Measurements from ENCODE around the gene ENPEP. TPM values are rescaled to one million over a fixed set of nuclear protein-coding genes. Genes with fewer than 3 reads are reported as not detected.

Gene ENPEP
- total RNA-seq, 2 experiments from 2014 or later = 0.54 to 0.93 TPM

GRCh38 chr4:110493520-110493919, 17.6 kb downstream of the ENPEP start:
- Mint-ChIP-seq H3K27ac (no peak overlapping the region), H3K27me3 (peaks cover 30% of the 10 kb centered on the region), H3K4me1 (no peaks in the 10 kb centered on the region), H3K4me3 (no peak overlapping the region), H3K9me3 (ENCODE audit: low read depth) (no peaks in the 10 kb centered on the region), H3K36me3 (no peaks in the 10 kb centered on the region)
- ATAC-seq = no peak
- CTCF ChIA-PET = no interaction called here
- no peak for DNase-seq

- DNase-seq (no peak), ATAC-seq (no peak)
- H3K36me3 Mint-ChIP-seq = no peaks in the 10 kb centered on the region
- no peaks in the 10 kb centered on the region for H3K4me1 Mint-ChIP-seq
- no peak overlapping the region for H3K4me3 Mint-ChIP-seq
- CTCF ChIA-PET = interaction anchor here (0.9 kb wide), 1 partner anchor 228 kb away, joined by 5 read pairs; no protein-coding TSS in a partner anchor
- H3K27ac Mint-ChIP-seq = no peak overlapping the region
- H3K27me3 Mint-ChIP-seq = peaks cover 18% of the 10 kb centered on the region
- no peaks in the 10 kb centered on the region for H3K9me3 Mint-ChIP-seq (ENCODE audit: low read depth)
Observed at GRCh38 chr4:110498420-110498819, 22.5 kb downstream of the ENPEP start.

GRCh38 chr4:110499126-110499525, 23.2 kb downstream of the ENPEP start:
- DNase-seq (no peak), ATAC-seq (no peak)
- Mint-ChIP-seq H3K4me3 (no peak overlapping the region), H3K4me1 (no peaks in the 10 kb centered on the region), H3K27me3 (peaks cover 13% of the 10 kb centered on the region), H3K27ac (no peak overlapping the region), H3K36me3 (no peaks in the 10 kb centered on the region), H3K9me3 (ENCODE audit: low read depth) (no peaks in the 10 kb centered on the region)
- CTCF ChIA-PET = interaction anchor here (0.9 kb wide), 1 partner anchor 229 kb away, joined by 5 read pairs; no protein-coding TSS in a partner anchor

GRCh38 chr4:110501826-110502225, 25.9 kb downstream of the ENPEP start:
- Mint-ChIP-seq H3K4me1 (no peaks in the 10 kb centered on the region), H3K4me3 (no peak overlapping the region), H3K27ac (no peak overlapping the region), H3K36me3 (no peaks in the 10 kb centered on the region), H3K9me3 (ENCODE audit: low read depth) (no peaks in the 10 kb centered on the region), H3K27me3 (peaks cover 13% of the 10 kb centered on the region)
- CTCF ChIA-PET = interaction anchor here (1.1 kb wide), 1 partner anchor 11 kb away, joined by 3 read pairs; no protein-coding TSS in a partner anchor
- no peak for DNase-seq
- no peak for ATAC-seq

GRCh38 chr4:110503270-110504083, 27.5 kb downstream of the ENPEP start:
- CTCF ChIA-PET = interaction anchor here (1.2 kb wide), 1 partner anchor 206 kb away, joined by 3 read pairs; no protein-coding TSS in a partner anchor
- H3K9me3 Mint-ChIP-seq (ENCODE audit: low read depth) = no peaks in the 10 kb centered on the region
- ATAC-seq = no peak
- DNase-seq = no peak
- H3K36me3 Mint-ChIP-seq = no peaks in the 10 kb centered on the region
- no peaks in the 10 kb centered on the region for H3K4me1 Mint-ChIP-seq
- peaks cover 12% of the 10 kb centered on the region for H3K27me3 Mint-ChIP-seq
- H3K4me3 Mint-ChIP-seq = no peak overlapping the region
- H3K27ac Mint-ChIP-seq = no peak overlapping the region

- no peak for ATAC-seq
- H3K27ac Mint-ChIP-seq = no peak overlapping the region
- CTCF ChIA-PET = interaction anchor here (1.2 kb wide), 1 partner anchor 206 kb away, joined by 3 read pairs; no protein-coding TSS in a partner anchor
Observed at GRCh38 chr4:110504084-110504435, 28.1 kb downstream of the ENPEP start.

GRCh38 chr4:110505440-110505839, 29.5 kb downstream of the ENPEP start:
- Mint-ChIP-seq H3K9me3 (ENCODE audit: low read depth) (no peaks in the 10 kb centered on the region), H3K27ac (no peak overlapping the region), H3K36me3 (no peaks in the 10 kb centered on the region), H3K4me3 (no peak overlapping the region), H3K4me1 (no peaks in the 10 kb centered on the region), H3K27me3 (peaks cover 12% of the 10 kb centered on the region)
- DNase-seq (no peak), ATAC-seq (no peak)
- CTCF ChIA-PET = no interaction called here

More at GRCh38 chr4:110504084-110504435, 28.1 kb downstream of the ENPEP start:
- Mint-ChIP-seq H3K9me3 (ENCODE audit: low read depth) (no peaks in the 10 kb centered on the region), H3K4me1 (no peaks in the 10 kb centered on the region), H3K36me3 (no peaks in the 10 kb centered on the region), H3K27me3 (peaks cover 12% of the 10 kb centered on the region), H3K4me3 (no peak overlapping the region)
- no peak for DNase-seq

GRCh38 chr4:110508827-110509710, 33.1 kb downstream of the ENPEP start:
- CTCF ChIA-PET = interaction anchor here (0.8 to 12.6 kb wide), 8 partner anchors 12 to 511 kb away, joined by 3 to 148 read pairs (median 6); no protein-coding TSS in a partner anchor
- ATAC-seq (no peak), DNase-seq (no peak)
- no peak overlapping the region for H3K4me3 Mint-ChIP-seq
- no peaks in the 10 kb centered on the region for H3K4me1 Mint-ChIP-seq
- H3K36me3 Mint-ChIP-seq = no peaks in the 10 kb centered on the region
- H3K27me3 Mint-ChIP-seq = peaks cover 10% of the 10 kb centered on the region
- H3K27ac Mint-ChIP-seq = no peak overlapping the region
- no peaks in the 10 kb centered on the region for H3K9me3 Mint-ChIP-seq (ENCODE audit: low read depth)

GRCh38 chr4:110510277-110510676, 34.3 kb downstream of the ENPEP start:
- DNase-seq (no peak), ATAC-seq (no peak)
- no peak overlapping the region for H3K27ac Mint-ChIP-seq
- H3K36me3 Mint-ChIP-seq = no peaks in the 10 kb centered on the region
- CTCF ChIA-PET = interaction anchor here (1.0 to 12.6 kb wide), 7 partner anchors 166 to 809 kb away, joined by 3 to 212 read pairs (median 4); no protein-coding TSS in a partner anchor
- H3K4me1 Mint-ChIP-seq = peaks cover 3% of the 10 kb centered on the region
- no peaks in the 10 kb centered on the region for H3K9me3 Mint-ChIP-seq (ENCODE audit: low read depth)
- no peak overlapping the region for H3K4me3 Mint-ChIP-seq
- H3K27me3 Mint-ChIP-seq = peaks cover 5% of the 10 kb centered on the region

GRCh38 chr4:110510955-110511544, 35.1 kb downstream of the ENPEP start:
- Mint-ChIP-seq H3K27ac (no peak overlapping the region), H3K36me3 (no peaks in the 10 kb centered on the region), H3K4me1 (peaks cover 9% of the 10 kb centered on the region), H3K4me3 (no peak overlapping the region), H3K27me3 (peaks cover under 1% of the 10 kb centered on the region), H3K9me3 (ENCODE audit: low read depth) (no peaks in the 10 kb centered on the region)
- CTCF ChIA-PET = interaction anchor here (1.0 to 12.6 kb wide), 7 partner anchors 167 to 810 kb away, joined by 3 to 212 read pairs (median 4); no protein-coding TSS in a partner anchor
- ATAC-seq (peak; percentile 74), DNase-seq (no peak)

GRCh38 chr4:110512901-110513300, 36.9 kb downstream of the ENPEP start:
- CTCF ChIA-PET = interaction anchor here (1.0 to 12.6 kb wide), 8 partner anchors 9 to 1079 kb away, joined by 3 to 212 read pairs (median 4); partner anchors contain the start of gene SEC24B
- ATAC-seq (no peak), DNase-seq (no peak)
- H3K9me3 Mint-ChIP-seq (ENCODE audit: low read depth) = no peaks in the 10 kb centered on the region
- H3K27ac Mint-ChIP-seq = no peak overlapping the region
- H3K4me1 Mint-ChIP-seq = peaks cover 14% of the 10 kb centered on the region
- H3K4me3 Mint-ChIP-seq = no peak overlapping the region
- H3K36me3 Mint-ChIP-seq = no peaks in the 10 kb centered on the region
- peaks cover 4% of the 10 kb centered on the region for H3K27me3 Mint-ChIP-seq

- no peak overlapping the region for H3K27ac Mint-ChIP-seq
- CTCF ChIA-PET = interaction anchor here (1.0 to 12.6 kb wide), 4 partner anchors 171 to 517 kb away, joined by 5 to 212 read pairs (median 78); no protein-coding TSS in a partner anchor
- peaks cover 18% of the 10 kb centered on the region for H3K4me1 Mint-ChIP-seq
- DNase-seq = no peak
- peaks cover 17% of the 10 kb centered on the region for H3K27me3 Mint-ChIP-seq
- H3K36me3 Mint-ChIP-seq = no peaks in the 10 kb centered on the region
- ATAC-seq = no peak
- peak overlapping the region; percentile 91 for H3K4me3 Mint-ChIP-seq
- H3K9me3 Mint-ChIP-seq (ENCODE audit: low read depth) = no peaks in the 10 kb centered on the region
Observed at GRCh38 chr4:110514889-110515479, 39.0 kb downstream of the ENPEP start.
